Brain pericyte (primary cell): Measurements from ENCODE around the gene LACTBL1.

Source experiments
- DNase-seq: peaks from one replicate; pipeline ENCODE4 v3.0.0-alpha.2; 2012; ENCODE audit warnings: low read depth, low spot score

Gene LACTBL1

GRCh38 chr1:22913421-22914141 is 59.1 kb downstream of the LACTBL1 start:
- no peak for DNase-seq

- no peak for DNase-seq
These were observed 60.4 kb downstream of the LACTBL1 start for GRCh38 chr1:22912311-22912710.

DNA sequence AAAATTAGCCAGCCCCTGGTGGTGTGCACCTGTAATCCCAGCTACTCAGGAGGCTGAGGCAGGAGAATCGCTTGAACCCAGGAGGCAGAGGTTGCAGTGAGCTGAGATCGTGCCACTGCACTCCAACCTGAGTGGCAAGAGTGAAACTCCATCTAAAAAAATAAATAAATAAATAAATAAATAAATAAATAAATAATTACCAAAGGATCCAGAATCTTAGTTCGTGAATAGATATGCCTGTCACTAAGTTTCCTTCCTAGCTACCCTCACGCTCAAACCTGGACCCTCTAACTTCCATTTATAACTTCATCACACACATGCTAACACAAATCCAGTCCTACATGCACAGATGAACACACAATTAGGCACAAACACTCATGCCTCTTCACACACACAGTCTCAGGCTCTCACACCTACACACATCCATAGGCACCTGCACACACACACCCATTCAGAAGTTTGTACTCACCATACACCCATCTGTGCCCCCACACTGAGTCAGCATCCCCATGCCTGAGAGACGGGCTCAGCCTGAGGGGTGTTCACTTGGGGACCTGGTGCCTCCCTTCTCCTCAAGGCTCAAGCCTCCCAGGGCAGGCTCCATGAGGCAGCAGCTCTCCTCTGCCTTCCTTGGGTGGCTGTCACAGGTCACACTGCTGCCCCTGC is 61.5 kb downstream of the LACTBL1 start:
- DNase-seq: no peak

- no peak for DNase-seq
These were observed 62.4 kb downstream of the LACTBL1 start for GRCh38 chr1:22910286-22910685.

DNA sequence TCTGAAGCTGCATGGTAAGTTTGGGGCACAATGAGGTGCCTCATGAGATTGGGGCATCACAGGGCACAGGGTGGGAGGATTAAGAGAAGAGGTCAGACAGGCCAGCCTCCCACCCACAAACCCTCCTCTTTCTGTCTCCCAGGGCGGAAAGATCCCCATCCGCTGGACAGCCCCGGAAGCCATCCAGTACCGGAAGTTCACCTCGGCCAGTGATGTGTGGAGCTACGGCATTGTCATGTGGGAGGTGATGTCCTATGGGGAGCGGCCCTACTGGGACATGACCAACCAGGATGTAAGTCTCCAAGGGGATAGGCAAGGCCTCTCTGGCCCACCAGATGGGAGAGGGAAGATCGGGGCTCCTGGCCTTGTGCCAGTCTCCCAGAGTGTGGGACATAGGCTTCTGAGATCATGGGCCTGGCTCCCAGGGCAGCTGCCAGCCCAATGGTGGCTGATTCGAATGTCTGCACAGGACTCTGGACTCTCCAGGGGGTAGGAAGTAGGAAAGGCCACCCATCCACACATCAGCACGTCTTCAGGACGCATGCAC is 63.7 kb downstream of the LACTBL1 start:
- no peak for DNase-seq

DNA sequence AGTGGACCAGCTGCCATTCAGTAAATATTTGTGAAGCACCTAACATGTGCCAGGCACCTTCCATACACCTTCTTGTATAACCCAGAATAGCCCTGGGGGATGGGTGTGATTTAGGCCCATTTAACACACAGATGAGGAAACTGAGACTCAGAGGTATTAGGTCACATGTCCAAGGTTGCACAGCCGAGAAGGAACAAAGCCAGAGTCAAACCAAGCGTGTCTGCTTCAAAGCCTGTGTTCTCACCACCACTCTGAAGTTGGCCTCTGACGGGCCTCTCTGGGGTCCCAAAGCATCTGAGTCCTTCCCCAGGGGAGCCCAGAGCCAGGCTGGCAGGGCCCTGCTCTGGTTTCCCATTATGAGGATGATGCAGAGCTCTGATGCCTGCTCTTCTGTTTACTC is 65.1 kb downstream of the LACTBL1 start:
- no peak for DNase-seq

DNA sequence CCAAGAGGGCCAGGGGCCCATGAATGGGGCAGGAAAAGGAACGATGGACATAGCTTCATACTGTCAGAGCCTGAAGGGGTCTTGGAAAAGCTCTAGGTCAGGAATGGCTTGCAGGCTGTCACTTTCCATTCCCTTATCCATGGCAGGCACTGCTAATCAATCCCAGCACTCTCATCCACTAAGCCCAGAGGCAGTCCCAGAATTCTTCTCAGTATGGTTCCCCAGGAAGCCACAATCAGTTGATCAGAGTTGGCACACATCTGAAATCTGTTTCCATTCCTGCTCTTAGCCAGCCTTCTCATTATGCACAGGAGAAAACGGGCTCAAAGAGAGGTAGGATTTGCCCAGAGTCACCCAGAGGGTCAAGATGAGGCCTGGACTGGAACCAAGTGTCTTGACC is 65.7 kb downstream of the LACTBL1 start:
- no peak for DNase-seq

- DNase-seq: no peak
These were observed 69.6 kb downstream of the LACTBL1 start for GRCh38 chr1:22903113-22903512.
